Stomach (tissue), 4 donors: Measurements from ENCODE around the gene CCL7.

Source experiments
- CTCF ChIP-seq, 7 experiments: fragments of 450-650 bp in 4 of 7; fragments of 200-600 bp in 3 of 7; sonication (generic) in 3 of 7; IDR thresholded peaks; one replicate each; pipeline ENCODE4 v1.5.1; 2016 to 2019; ENCODE audit warnings: antibody characterized with exemption in 7 of 7, control low read depth in 2 of 7, mild to moderate bottlenecking in 1 of 7
- EP300 ChIP-seq: sonication (generic); formaldehyde crosslinking; IDR thresholded peaks from one replicate; pipeline ENCODE4 v1.6.1; 2017; ENCODE audit warnings: antibody characterized with exemption
- POLR2A ChIP-seq, 4 donors: fragments of 450-650 bp; IDR thresholded peaks; one replicate each; pipeline ENCODE4 v1.6.1; 2016; ENCODE audit warnings: antibody characterized with exemption in 4 of 4, control low read depth in 2 of 4, mild to moderate bottlenecking in 1 of 4, moderate library complexity in 1 of 4

- TF ChIP-seq CTCF (IDR thresholded peaks at IDR 0.05) (no peak), POLR2A (IDR thresholded peaks at IDR 0.05) (no peak), EP300 (no peak)
Measured at GRCh38 chr17:34269969-34270368, at the start of gene CCL7.
